PC-3 (cell line): ENCODE results near the gene RNF114. TPM values are rescaled to one million over a fixed set of nuclear protein-coding genes. Genes with fewer than 3 reads are reported as not detected.
"Not testable (repeated sequence)": the region's sequence is repeated elsewhere in the genome, so short reads cannot be mapped to it uniquely, and the experiment has no call there.

Experiments
- ATAC-seq: fragments of 200-7000 bp; cut with Tn5 transposase; 2 replicates; pipeline ENCODE4 v1.9.1; 2020; ENCODE audit warnings: mild to moderate bottlenecking, moderate library complexity
- BruUV-seq: library from RNA; stranded (reverse); fragments of 400-500 nt; replicated peaks from 2 replicates; lab custom pipeline; 2021; lab: Mats Ljungman, UMichigan
- CTCF ChIA-PET: fragments of 300-600 bp; sonication (Branson Sonifier 250); formaldehyde crosslinking; loops from one replicate; lab custom pipeline; 2022; ENCODE audit warnings: antibody characterized with exemption; lab: Charles Lee
- POLR2A ChIA-PET: fragments of 300-600 bp; sonication (Branson Sonifier 250); formaldehyde crosslinking; loops from one replicate; lab custom pipeline; 2022; ENCODE audit warnings: antibody characterized with exemption; ENCODE audit not compliant: unreplicated experiment; lab: Charles Lee
- DNase-seq: peaks from one replicate; pipeline ENCODE4 v3.0.0-alpha.2; 2015
- H2AFZ ChIP-seq: fragments of 300-600 bp; sonication (generic); 2 replicates; pipeline ENCODE4 v1.6.0; 2016; ENCODE audit warnings: antibody characterized with exemption, low read length
- H3F3A ChIP-seq: fragments of 300-600 bp; sonication (generic); one replicate; pipeline ENCODE4 v1.6.0; 2017; ENCODE audit warnings: antibody characterized with exemption, low read length, control low read depth, mild to moderate bottlenecking; ENCODE audit not compliant: unreplicated experiment
- H3K27ac ChIP-seq: fragments of 300-600 bp; sonication (generic); 2 replicates; pipeline ENCODE4 v1.5.1; 2016; ENCODE audit warnings: mild to moderate bottlenecking, low read length
- H3K27me3 ChIP-seq: fragments of 300-600 bp; sonication (generic); 2 replicates; pipeline ENCODE4 v1.6.1; 2016; ENCODE audit warnings: low read length, mixed read lengths
- H3K36me3 ChIP-seq: fragments of 300-600 bp; sonication (generic); 2 replicates; pipeline ENCODE4 v1.6.1; 2016; ENCODE audit warnings: low read depth, mixed run types, low read length, mixed read lengths
- H3K4me1 ChIP-seq: fragments of 300-600 bp; sonication (generic); 2 replicates; pipeline ENCODE4 v1.5.1; 2016; ENCODE audit warnings: low read length; ENCODE audit not compliant: insufficient read depth
- H3K4me2 ChIP-seq: fragments of 300-600 bp; sonication (generic); 2 replicates; pipeline ENCODE4 v1.6.0; 2016; ENCODE audit warnings: low read length
- H3K4me3 ChIP-seq: fragments of 300-600 bp; sonication (generic); 2 replicates; pipeline ENCODE4 v1.5.1; 2016; ENCODE audit warnings: mild to moderate bottlenecking, low read length, mixed read lengths
- H3K79me2 ChIP-seq: fragments of 300-600 bp; sonication (generic); 2 replicates; pipeline ENCODE4 v1.6.1; 2017; ENCODE audit warnings: low read length, mixed read lengths
- H3K9ac ChIP-seq: fragments of 300-600 bp; sonication (generic); 2 replicates; pipeline ENCODE4 v1.6.0; 2016; ENCODE audit warnings: mild to moderate bottlenecking, low read length
- H3K9me2 ChIP-seq: fragments of 300-600 bp; sonication (generic); replicated peaks from 2 replicates; pipeline ENCODE4 v1.6.1; 2016; ENCODE audit warnings: mixed run types, low read length, mixed read lengths
- H3K9me3 ChIP-seq: fragments of 300-600 bp; sonication (generic); 2 replicates; pipeline ENCODE4 v1.6.1; 2016; ENCODE audit warnings: low read length, mixed read lengths
- H4K20me1 ChIP-seq: fragments of 300-600 bp; sonication (generic); 2 replicates; pipeline ENCODE4 v1.6.1; 2016; ENCODE audit warnings: low read length, mixed read lengths
- EZH2 ChIP-seq: fragments of 300-600 bp; sonication (generic); IDR thresholded peaks from one replicate; pipeline ENCODE4 v1.6.1; 2017; ENCODE audit warnings: antibody characterized with exemption, mild to moderate bottlenecking, low read length; ENCODE audit not compliant: unreplicated experiment
- EZH2phosphoT487 ChIP-seq: fragments of 300-600 bp; sonication (generic); IDR thresholded peaks from 2 replicates; pipeline ENCODE4 v1.6.1; 2018; ENCODE audit warnings: mild to moderate bottlenecking, antibody characterized with exemption, low read length, borderline replicate concordance
- intact Hi-C: fragments of 100-400 bp; cut with micrococcal nuclease; formaldehyde crosslinking; loops from 2 replicates; pipeline ENCODE4 v1.9.0; 2023
- total RNA-seq: library from RNA; depleted of rRNA; stranded (reverse); fragments of >200 nt; gene quantifications from 2 replicates; pipeline ENCODE4 v1.2.3, GENCODE V29; 2014
- TF ChIP-seq, protein P1 (sequence below): fragments of 300-600 bp; sonication (generic); conservative IDR thresholded peaks from 2 replicates; pipeline ENCODE4 v1.5.1; 2017; ENCODE audit warnings: antibody characterized with exemption, low read depth, mild to moderate bottlenecking, low read length

RNF114 gene
- total RNA-seq, 1 experiment from 2014 or later: 133 TPM

DNA sequence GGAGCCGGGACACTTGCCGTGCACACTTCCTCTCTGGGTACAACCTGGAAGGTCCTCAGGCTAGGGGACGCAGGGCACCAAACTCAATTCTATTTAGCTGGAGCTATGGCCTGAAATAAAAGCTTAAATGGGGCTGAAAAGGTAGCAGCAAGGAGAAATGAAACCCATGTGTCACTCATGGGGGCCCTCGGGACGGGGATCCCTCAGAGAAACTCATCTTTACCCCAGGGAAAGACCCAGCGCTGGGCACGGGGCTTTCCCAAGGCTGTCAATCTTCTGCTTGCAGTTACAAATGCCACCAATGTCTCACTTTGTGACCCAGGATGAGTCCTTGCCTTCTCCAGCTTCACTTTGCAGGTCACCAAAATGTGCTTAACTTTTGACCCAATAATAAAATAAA is 63.1 kb downstream of the RNF114 start:
- Histone ChIP-seq H3K4me1 (no peaks in the 10 kb centered on the region), H3K27me3 (no peaks in the 10 kb centered on the region), H3K4me3 (no peak overlapping the region), H2AFZ (no peak overlapping the region), H4K20me1 (no peaks in the 10 kb centered on the region), H3K9me2 (no peaks in the 10 kb centered on the region), H3K27ac (no peak overlapping the region), H3F3A (no peaks in the 10 kb centered on the region), H3K4me2 (no peak overlapping the region), H3K79me2 (no peaks in the 10 kb centered on the region), H3K9ac (no peak overlapping the region), H3K36me3 (no peaks in the 10 kb centered on the region), H3K9me3 (no peaks in the 10 kb centered on the region)
- no peak for TF ChIP-seq EZH2
- TF ChIP-seq, protein P1, sequence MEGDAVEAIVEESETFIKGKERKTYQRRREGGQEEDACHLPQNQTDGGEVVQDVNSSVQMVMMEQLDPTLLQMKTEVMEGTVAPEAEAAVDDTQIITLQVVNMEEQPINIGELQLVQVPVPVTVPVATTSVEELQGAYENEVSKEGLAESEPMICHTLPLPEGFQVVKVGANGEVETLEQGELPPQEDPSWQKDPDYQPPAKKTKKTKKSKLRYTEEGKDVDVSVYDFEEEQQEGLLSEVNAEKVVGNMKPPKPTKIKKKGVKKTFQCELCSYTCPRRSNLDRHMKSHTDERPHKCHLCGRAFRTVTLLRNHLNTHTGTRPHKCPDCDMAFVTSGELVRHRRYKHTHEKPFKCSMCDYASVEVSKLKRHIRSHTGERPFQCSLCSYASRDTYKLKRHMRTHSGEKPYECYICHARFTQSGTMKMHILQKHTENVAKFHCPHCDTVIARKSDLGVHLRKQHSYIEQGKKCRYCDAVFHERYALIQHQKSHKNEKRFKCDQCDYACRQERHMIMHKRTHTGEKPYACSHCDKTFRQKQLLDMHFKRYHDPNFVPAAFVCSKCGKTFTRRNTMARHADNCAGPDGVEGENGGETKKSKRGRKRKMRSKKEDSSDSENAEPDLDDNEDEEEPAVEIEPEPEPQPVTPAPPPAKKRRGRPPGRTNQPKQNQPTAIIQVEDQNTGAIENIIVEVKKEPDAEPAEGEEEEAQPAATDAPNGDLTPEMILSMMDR: no peak
- no peak for TF ChIP-seq EZH2phosphoT487
- no peak for DNase-seq
- BruUV-seq: no TSS peak
- ChIA-PET CTCF (no interaction called here), POLR2A (no interaction called here)
- intact Hi-C loops: no loop called here
- ATAC-seq: no peak

DNA sequence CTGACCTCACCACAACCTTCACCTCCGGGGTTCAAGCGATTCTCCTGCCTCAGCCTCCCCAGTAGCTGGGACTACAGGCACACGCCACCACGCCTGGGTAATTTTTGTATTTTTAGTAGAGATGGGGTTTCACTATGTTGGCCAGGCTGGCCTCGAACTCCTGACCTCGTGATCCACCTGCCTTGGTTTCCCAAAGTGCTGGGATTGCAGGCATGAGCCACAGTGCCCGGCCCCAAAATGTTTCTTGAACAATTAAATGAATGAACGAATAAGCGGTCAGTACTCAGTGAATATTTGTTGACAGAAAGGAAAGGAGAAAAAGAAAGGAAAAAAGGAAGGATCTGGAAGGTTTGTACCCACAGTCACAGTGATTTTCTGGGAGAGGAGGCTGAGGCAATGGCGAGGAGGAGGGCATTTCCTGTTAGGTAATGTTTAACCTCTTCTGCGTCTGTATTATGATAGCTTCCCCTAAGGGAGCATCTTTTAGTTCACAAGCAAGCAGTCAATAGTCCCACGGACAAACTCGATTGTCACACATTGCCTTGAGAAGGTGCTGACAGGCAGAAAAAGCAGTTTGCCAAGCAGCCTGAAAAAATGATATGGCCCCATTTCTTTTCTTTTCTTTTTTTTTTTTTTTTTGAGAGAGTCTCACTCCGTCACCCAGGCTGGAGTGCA is 64.5 kb downstream of the RNF114 start:
- DNase-seq, H3K4me1 ChIP-seq, H3K9me2 ChIP-seq, H3K4me2 ChIP-seq, H3K27me3 ChIP-seq, H3K79me2 ChIP-seq, H3K36me3 ChIP-seq, H3K9me3 ChIP-seq, intact Hi-C loops, POLR2A ChIA-PET, CTCF ChIA-PET, H3F3A ChIP-seq, H2AFZ ChIP-seq, H4K20me1 ChIP-seq, BruUV-seq, H3K27ac ChIP-seq, H3K4me3 ChIP-seq, ATAC-seq, H3K9ac ChIP-seq: not testable (repeated sequence)

DNA sequence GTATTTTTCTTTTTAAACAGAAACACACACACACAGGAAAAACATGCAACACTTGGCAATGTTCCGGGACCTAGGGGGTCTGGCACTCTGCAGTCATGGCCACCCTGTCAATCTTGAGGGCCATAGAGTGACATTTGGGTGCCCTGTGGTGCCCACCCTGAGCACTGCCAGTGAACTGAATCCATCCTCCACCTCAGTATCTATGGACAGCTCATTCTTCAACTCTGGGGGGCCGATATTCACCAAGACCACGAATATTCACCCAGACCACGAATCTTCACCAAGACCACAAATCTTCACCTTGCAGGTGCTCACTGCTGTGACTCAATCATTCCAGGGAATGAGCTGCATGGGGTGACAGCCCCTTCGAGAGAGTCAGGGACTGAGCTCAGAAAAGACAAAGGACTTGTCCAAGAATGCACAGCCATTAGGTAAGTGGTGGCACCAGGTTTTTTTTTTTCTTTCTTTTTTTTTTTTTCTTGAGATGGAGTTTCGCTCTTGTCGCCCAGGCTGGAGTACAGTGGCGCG is 65.7 kb downstream of the RNF114 start:
- POLR2A ChIA-PET: no interaction called here
- H3K4me3 ChIP-seq: no peak overlapping the region
- CTCF ChIA-PET: interaction anchor here (0.6 kb wide), 1 partner anchor 152 kb away, joined by 3 read pairs; the partner anchor contains the start of gene PEDS1

More for the DNA sequence above, 65.7 kb downstream of the RNF114 start:
- no peak overlapping the region for H3K9ac ChIP-seq
- intact Hi-C loops: no loop called here
- H2AFZ ChIP-seq: no peak overlapping the region
- H3K36me3 ChIP-seq: no peaks in the 10 kb centered on the region
- H3K4me2 ChIP-seq: no peak overlapping the region
- ATAC-seq (no peak), DNase-seq (no peak)
- no peaks in the 10 kb centered on the region for H3K79me2 ChIP-seq
- H3F3A ChIP-seq: no peaks in the 10 kb centered on the region
- BruUV-seq: no TSS peak
- no peaks in the 10 kb centered on the region for H4K20me1 ChIP-seq
- TF ChIP-seq EZH2: no peak
- TF ChIP-seq, protein P1: no peak
- no peak for TF ChIP-seq EZH2phosphoT487
- H3K4me1 ChIP-seq: no peaks in the 10 kb centered on the region
- H3K27ac ChIP-seq: no peak overlapping the region
- no peaks in the 10 kb centered on the region for H3K27me3 ChIP-seq
- H3K9me3 ChIP-seq: no peaks in the 10 kb centered on the region
- no peaks in the 10 kb centered on the region for H3K9me2 ChIP-seq
